ENCODE measurements around the gene LDB2. TPM values are rescaled to one million over a fixed set of nuclear protein-coding genes. Genes with fewer than 3 reads are reported as not detected.
"Not testable (repeated sequence)": the region's sequence is repeated elsewhere in the genome, so short reads cannot be mapped to it uniquely, and the experiment has no call there.

Gene LDB2
- total RNA-seq, 4 donors from 2014 or later = 3.9 to 43.7 (median 7.8) TPM

DNA sequence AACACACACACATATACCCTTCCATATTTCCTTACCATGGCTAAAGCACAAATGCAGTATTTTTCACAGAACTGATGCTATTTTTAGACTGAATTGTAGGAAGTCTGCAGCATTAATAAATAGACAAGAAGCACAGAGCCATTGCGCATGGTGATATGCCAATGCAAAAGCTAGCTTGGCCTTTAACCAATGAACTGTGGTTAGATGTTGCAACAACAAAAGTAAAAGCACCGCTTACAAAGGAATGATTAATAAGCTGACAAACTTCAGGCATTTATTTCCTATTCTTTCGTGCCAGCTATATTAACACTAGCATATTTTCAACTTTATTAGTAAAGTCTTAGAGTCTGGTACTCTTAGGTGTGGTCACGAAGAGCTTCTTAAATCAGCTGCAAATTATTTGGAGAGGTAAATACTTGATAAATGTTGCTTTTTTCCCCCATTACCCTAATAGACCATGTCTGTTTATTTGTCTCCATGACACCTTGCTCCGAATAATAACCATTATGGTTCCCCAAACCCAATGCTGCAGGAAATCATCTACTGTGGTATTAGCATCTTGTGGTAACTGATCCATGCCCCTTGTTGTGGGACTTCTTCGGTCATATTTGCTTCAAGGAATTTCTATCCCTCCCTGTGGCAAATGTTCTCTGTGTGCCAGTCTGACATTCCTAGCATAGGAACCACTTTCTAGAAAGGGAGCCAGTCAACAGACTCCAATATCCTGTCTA lies 366.0 kb downstream of the LDB2 start:
- Histone ChIP-seq H3K27me3 (no peaks in the 10 kb centered on the region), H3K9me3 (no peaks in the 10 kb centered on the region), H3K4me1 (no peaks in the 10 kb centered on the region), H3K36me3 (no peaks in the 10 kb centered on the region), H3K27ac (no peak overlapping the region), H3K4me3 (no peak overlapping the region)
- TF ChIP-seq, protein P1, sequence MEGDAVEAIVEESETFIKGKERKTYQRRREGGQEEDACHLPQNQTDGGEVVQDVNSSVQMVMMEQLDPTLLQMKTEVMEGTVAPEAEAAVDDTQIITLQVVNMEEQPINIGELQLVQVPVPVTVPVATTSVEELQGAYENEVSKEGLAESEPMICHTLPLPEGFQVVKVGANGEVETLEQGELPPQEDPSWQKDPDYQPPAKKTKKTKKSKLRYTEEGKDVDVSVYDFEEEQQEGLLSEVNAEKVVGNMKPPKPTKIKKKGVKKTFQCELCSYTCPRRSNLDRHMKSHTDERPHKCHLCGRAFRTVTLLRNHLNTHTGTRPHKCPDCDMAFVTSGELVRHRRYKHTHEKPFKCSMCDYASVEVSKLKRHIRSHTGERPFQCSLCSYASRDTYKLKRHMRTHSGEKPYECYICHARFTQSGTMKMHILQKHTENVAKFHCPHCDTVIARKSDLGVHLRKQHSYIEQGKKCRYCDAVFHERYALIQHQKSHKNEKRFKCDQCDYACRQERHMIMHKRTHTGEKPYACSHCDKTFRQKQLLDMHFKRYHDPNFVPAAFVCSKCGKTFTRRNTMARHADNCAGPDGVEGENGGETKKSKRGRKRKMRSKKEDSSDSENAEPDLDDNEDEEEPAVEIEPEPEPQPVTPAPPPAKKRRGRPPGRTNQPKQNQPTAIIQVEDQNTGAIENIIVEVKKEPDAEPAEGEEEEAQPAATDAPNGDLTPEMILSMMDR (IDR thresholded peaks at IDR 0.05) = no peak
- TF ChIP-seq POLR2A (IDR thresholded peaks at IDR 0.05) = no peak
- no peak for DNase-seq

DNA sequence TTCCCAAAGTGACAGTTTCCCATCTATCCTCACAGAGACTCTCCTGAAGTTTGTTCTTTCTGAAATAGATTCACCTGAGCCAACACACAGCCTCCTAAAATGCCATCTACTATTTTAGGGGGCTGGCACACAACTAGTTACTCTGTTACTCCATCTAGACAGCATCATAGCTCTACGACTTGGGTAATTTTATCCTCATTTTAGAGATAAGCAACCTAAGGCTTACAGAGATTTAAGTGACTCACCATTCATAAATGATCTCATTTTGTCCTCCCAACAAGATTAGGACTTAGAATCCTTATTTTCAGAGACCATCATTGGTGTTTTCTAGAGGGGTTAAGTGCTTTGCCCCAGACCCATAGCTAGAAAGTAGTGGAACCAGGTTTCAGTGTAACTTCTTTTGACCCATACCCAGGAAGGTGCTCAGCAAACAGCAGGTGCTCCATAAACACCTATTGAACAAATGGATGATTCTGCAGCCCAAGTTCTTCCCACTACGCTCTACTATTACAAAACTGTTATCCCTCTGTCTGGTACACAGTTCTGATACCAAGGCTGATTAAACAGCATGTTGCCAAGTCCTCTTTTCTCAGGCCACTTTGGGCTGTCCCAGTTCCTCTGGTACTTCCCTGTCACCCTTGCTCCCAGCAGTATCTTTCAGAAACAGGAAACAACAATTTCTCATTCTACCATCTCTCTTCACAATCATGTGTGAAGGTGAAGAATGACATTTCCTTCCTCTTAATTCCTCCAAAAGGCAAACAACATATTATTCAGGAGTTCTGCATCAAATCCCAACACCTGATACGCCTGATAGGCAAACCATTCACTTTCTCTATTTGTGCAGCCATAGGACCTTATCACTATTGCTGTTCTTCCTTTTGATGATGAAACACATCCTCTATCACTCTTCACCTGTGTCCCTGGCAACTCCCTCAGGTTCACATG lies 367.5 kb downstream of the LDB2 start:
- Histone ChIP-seq H3K27ac (no peak overlapping the region), H3K4me1 (no peaks in the 10 kb centered on the region), H3K9me3 (no peaks in the 10 kb centered on the region), H3K27me3 (no peaks in the 10 kb centered on the region), H3K4me3 (no peak overlapping the region), H3K36me3 (no peaks in the 10 kb centered on the region)
- TF ChIP-seq, protein P1 (IDR thresholded peaks at IDR 0.05) = no peak
- TF ChIP-seq POLR2A (IDR thresholded peaks at IDR 0.05) = no peak
- no peak for DNase-seq

DNA sequence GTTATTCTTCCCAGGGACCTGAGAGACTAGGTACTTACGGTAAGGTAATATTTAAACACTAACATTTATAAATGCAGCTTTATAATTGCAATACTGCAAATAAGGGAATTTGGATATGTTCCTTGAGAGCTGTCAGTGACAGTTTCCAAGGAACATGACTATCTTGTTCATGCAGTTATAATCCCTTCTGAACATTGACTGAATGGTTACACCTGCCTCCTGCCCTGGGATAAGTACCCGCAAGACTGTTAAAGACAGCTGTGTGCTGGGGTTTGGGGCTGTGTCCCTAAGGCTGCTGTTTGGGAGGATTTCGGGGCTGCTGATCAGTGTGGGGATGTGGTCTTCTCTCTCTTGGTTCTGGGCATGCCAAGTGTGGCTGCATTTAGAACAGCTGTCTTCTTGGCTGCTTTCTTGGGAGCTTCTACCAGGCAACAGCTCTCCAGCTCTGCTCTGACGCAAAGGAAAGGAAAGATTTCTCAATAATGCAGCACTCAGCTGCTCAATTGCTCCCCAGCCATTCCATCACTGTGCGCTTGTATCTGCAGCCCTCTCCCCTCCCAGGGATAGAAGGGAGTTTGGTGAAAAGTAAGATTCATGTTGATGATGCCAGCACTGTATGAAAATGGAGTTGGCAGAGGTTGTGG lies 373.4 kb downstream of the LDB2 start:
- no peaks in the 10 kb centered on the region for H3K4me1 ChIP-seq
- H3K4me3 ChIP-seq = no peak overlapping the region
- TF ChIP-seq, protein P1 (IDR thresholded peaks at IDR 0.05) = no peak
- TF ChIP-seq POLR2A (IDR thresholded peaks at IDR 0.05) = no peak
- H3K27me3 ChIP-seq = no peaks in the 10 kb centered on the region
- H3K36me3 ChIP-seq = no peaks in the 10 kb centered on the region
- H3K9me3 ChIP-seq = no peaks in the 10 kb centered on the region
- no peak for DNase-seq
- no peak overlapping the region for H3K27ac ChIP-seq

DNA sequence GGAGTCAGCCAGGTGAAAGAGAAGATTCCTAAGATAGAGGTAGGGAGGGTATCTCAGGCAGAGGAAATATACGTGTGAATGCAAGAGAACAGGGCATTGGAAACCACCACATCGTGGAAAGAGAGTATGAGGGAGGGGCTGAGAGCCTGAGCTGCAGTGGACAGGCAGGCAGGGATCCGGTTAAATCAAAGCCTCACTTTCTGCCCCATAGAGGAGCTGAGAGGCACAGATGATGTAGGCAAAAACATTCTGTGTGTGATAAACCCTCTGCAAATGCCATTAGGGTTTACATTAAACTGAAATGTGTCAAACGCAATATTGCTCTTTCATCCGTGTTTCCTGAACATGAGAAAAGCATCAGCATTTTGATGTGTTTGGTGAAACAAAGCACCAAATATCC lies 374.0 kb downstream of the LDB2 start:
- DNase-seq = no peak
- Histone ChIP-seq H3K4me1 (no peaks in the 10 kb centered on the region), H3K27ac (no peak overlapping the region), H3K36me3 (no peaks in the 10 kb centered on the region), H3K4me3 (no peak overlapping the region), H3K27me3 (no peaks in the 10 kb centered on the region), H3K9me3 (no peaks in the 10 kb centered on the region)
- TF ChIP-seq POLR2A (IDR thresholded peaks at IDR 0.05) = no peak
- TF ChIP-seq, protein P1 (IDR thresholded peaks at IDR 0.05) = no peak

DNA sequence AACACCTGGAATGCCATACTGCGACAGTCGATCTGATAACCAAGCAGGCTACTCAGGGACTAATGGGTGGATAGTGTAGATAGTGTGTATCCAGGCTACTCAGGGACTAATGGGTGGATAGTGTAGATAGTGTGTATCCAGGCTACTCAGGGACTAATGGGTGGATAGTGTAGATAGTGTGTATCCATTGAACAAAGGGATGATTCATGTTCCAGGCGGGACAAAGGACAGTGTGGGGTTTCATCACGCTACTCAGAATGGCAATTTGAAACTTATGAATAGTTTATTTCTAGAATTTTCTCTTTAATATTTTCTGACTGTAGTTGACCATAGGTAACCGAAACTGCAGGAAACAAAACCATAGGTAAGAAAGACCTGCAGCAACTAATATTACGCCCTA lies 374.9 kb downstream of the LDB2 start:
- H3K9me3 ChIP-seq = not testable (repeated sequence)

More for the DNA sequence above, 374.9 kb downstream of the LDB2 start:
- not testable (repeated sequence) for H3K4me3 ChIP-seq, H3K27me3 ChIP-seq, H3K27ac ChIP-seq, H3K4me1 ChIP-seq, H3K36me3 ChIP-seq, DNase-seq
